ENCODE results near the gene PRICKLE2.

PRICKLE2 gene

GRCh38 chr3:64160000-64160695, 65.1 kb downstream of the PRICKLE2 start:
- no peak for DNase-seq (ENCODE audit: low read depth in 3 of 3, low spot score in 1 of 3)

GRCh38 chr3:64158334-64158733, 66.9 kb downstream of the PRICKLE2 start:
- no peak for DNase-seq (ENCODE audit: low read depth in 3 of 3, low spot score in 1 of 3)

GRCh38 chr3:64157150-64158035, 67.9 kb downstream of the PRICKLE2 start:
- no peak for DNase-seq (ENCODE audit: low read depth in 3 of 3, low spot score in 1 of 3)

- no peak for DNase-seq (ENCODE audit: low read depth in 3 of 3, low spot score in 1 of 3)
These were observed 69.9 kb downstream of the PRICKLE2 start for GRCh38 chr3:64155328-64155727.

- DNase-seq (ENCODE audit: low read depth in 3 of 3, low spot score in 1 of 3): no peak
These were observed 72.4 kb downstream of the PRICKLE2 start for GRCh38 chr3:64152676-64153466.

GRCh38 chr3:64152086-64152485, 73.2 kb downstream of the PRICKLE2 start:
- DNase-seq (ENCODE audit: low read depth in 3 of 3, low spot score in 1 of 3): no peak

- DNase-seq (ENCODE audit: low read depth in 3 of 3, low spot score in 1 of 3): no peak
These were observed 73.9 kb downstream of the PRICKLE2 start for GRCh38 chr3:64151342-64151871.

GRCh38 chr3:64150623-64151207, 74.6 kb downstream of the PRICKLE2 start:
- no peak for DNase-seq (ENCODE audit: low read depth in 3 of 3, low spot score in 1 of 3)

GRCh38 chr3:64149886-64150285, 75.4 kb downstream of the PRICKLE2 start:
- no peak for DNase-seq (ENCODE audit: low read depth in 3 of 3, low spot score in 1 of 3)

GRCh38 chr3:64148955-64149653, 76.2 kb downstream of the PRICKLE2 start:
- DNase-seq (ENCODE audit: low read depth in 3 of 3, low spot score in 1 of 3): no peak

- no peak for DNase-seq (ENCODE audit: low read depth in 3 of 3, low spot score in 1 of 3)
These were observed 78.1 kb downstream of the PRICKLE2 start for GRCh38 chr3:64147211-64147610.

- no peak for DNase-seq (ENCODE audit: low read depth in 3 of 3, low spot score in 1 of 3)
These were observed 79.8 kb downstream of the PRICKLE2 start for GRCh38 chr3:64145438-64145837.

GRCh38 chr3:64144241-64144900, 80.9 kb downstream of the PRICKLE2 start:
- no peak for DNase-seq (ENCODE audit: low read depth in 3 of 3, low spot score in 1 of 3)

- no peak for DNase-seq (ENCODE audit: low read depth in 3 of 3, low spot score in 1 of 3)
These were observed 81.7 kb downstream of the PRICKLE2 start for GRCh38 chr3:64143409-64144130.

GRCh38 chr3:64141476-64141875, 83.8 kb downstream of the PRICKLE2 start:
- DNase-seq (ENCODE audit: low read depth in 3 of 3, low spot score in 1 of 3): no peak

GRCh38 chr3:64140651-64141050, 84.6 kb downstream of the PRICKLE2 start:
- no peak for DNase-seq (ENCODE audit: low read depth in 3 of 3, low spot score in 1 of 3)

GRCh38 chr3:64138656-64139375, 86.5 kb downstream of the PRICKLE2 start:
- DNase-seq (ENCODE audit: low read depth in 3 of 3, low spot score in 1 of 3): no peak

- DNase-seq (ENCODE audit: low read depth in 3 of 3, low spot score in 1 of 3): no peak
These were observed 87.2 kb downstream of the PRICKLE2 start for GRCh38 chr3:64138046-64138445.

Measured in stimulated activated CD4-positive, alpha-beta T cell treated with anti-CD3 and anti-CD28 coated beads, TNF-alpha, amount 100 ng/mL, for 1 hour (primary cell).